HEK293 (cell line): ENCODE measurements around the gene PRR23B.

Source experiments
- CTCF ChIP-seq: fragments of 450-650 bp; formaldehyde crosslinking; IDR thresholded peaks from 2 replicates; pipeline ENCODE4 v1.5.1; 2016; ENCODE audit warnings: missing biosample characterization, missing genetic modification characterization
- KLF7 ChIP-seq: fragments of 450-650 bp; formaldehyde crosslinking; IDR thresholded peaks from 2 replicates; pipeline ENCODE4 v1.5.1; 2016; ENCODE audit warnings: missing biosample characterization, missing genetic modification characterization, borderline replicate concordance
- REST ChIP-seq: fragments of 450-650 bp; formaldehyde crosslinking; IDR thresholded peaks from 2 replicates; pipeline ENCODE4 v1.5.1; 2016; ENCODE audit warnings: missing biosample characterization, missing genetic modification characterization
- SETDB1 ChIP-seq: IDR thresholded peaks from one replicate; pipeline ENCODE4 v1.6.1; 2017; ENCODE audit warnings: mild to moderate bottlenecking, low read length, moderate library complexity, mixed read lengths; ENCODE audit not compliant: insufficient read length
- ZBTB6 ChIP-seq: fragments of 450-650 bp; formaldehyde crosslinking; IDR thresholded peaks from 2 replicates; pipeline ENCODE4 v1.5.1; 2017; ENCODE audit warnings: missing biosample characterization, missing genetic modification characterization
- ZNF302 ChIP-seq: fragments of 450-650 bp; formaldehyde crosslinking; IDR thresholded peaks from 2 replicates; pipeline ENCODE4 v1.5.1; 2016; ENCODE audit warnings: missing biosample characterization, missing genetic modification characterization, low read depth
- ZNF362 ChIP-seq: fragments of 450-650 bp; formaldehyde crosslinking; IDR thresholded peaks from 2 replicates; pipeline ENCODE4 v1.5.1; 2016; ENCODE audit warnings: missing biosample characterization, missing genetic modification characterization
- ZNF513 ChIP-seq: fragments of 450-650 bp; IDR thresholded peaks from 2 replicates; pipeline ENCODE4 v1.5.1; 2018; ENCODE audit warnings: missing biosample characterization, missing genetic modification characterization
- ZNF544 ChIP-seq: fragments of 450-650 bp; formaldehyde crosslinking; IDR thresholded peaks from 2 replicates; pipeline ENCODE4 v1.5.0; 2017; ENCODE audit warnings: missing biosample characterization, missing genetic modification characterization
- ZNF560 ChIP-seq: fragments of 450-650 bp; formaldehyde crosslinking; IDR thresholded peaks from 2 replicates; pipeline ENCODE4 v1.5.1; 2017; ENCODE audit warnings: missing biosample characterization, missing genetic modification characterization, borderline replicate concordance
- ZNF792 ChIP-seq: fragments of 450-650 bp; formaldehyde crosslinking; IDR thresholded peaks from 2 replicates; pipeline ENCODE4 v1.5.1; 2016; ENCODE audit warnings: missing biosample characterization, missing genetic modification characterization

- TF ChIP-seq CTCF (tag by site-specific recombination) = no peak
- no peak for TF ChIP-seq ZNF513
- no peak for TF ChIP-seq ZNF362 (tag by site-specific recombination)
- no peak for TF ChIP-seq ZNF544 (tag by site-specific recombination)
- no peak for TF ChIP-seq ZNF560 (tag by site-specific recombination)
- no peak for TF ChIP-seq REST (tag by site-specific recombination)
- no peak for TF ChIP-seq ZNF302 (tag by site-specific recombination)
- TF ChIP-seq SETDB1 = no peak
- TF ChIP-seq KLF7 (tag by site-specific recombination) = no peak
- no peak for TF ChIP-seq ZNF792 (tag by site-specific recombination)
- TF ChIP-seq ZBTB6 (tag by site-specific recombination) = no peak
Measured at GRCh38 chr3:139062918-139063317, 42.2 kb upstream of the PRR23B start.
